HG03442 (cell line): ENCODE data around the gene PASD1.
"Not testable (repeated sequence)": the region's sequence is repeated elsewhere in the genome, so short reads cannot be mapped to it uniquely, and the experiment has no call there.

Source experiments
- ATAC-seq: cut with Tn5 transposase; IDR thresholded peaks from one replicate; pipeline ENCODE4 v1.9.1; 2021; ENCODE audit warnings: mild to moderate bottlenecking, moderate library complexity; ENCODE audit not compliant: unreplicated experiment

Gene PASD1

GRCh38 chrX:151604931-151605330 is 41.5 kb downstream of the PASD1 start:
- ATAC-seq: no peak

- no peak for ATAC-seq
Observed at GRCh38 chrX:151609222-151609621, 45.7 kb downstream of the PASD1 start.

- no peak for ATAC-seq
Observed at GRCh38 chrX:151621422-151621821, 57.9 kb downstream of the PASD1 start.

GRCh38 chrX:151624677-151625076 is 61.2 kb downstream of the PASD1 start:
- no peak for ATAC-seq

- ATAC-seq: no peak
Observed at GRCh38 chrX:151631822-151632221, 68.3 kb downstream of the PASD1 start.

- no peak for ATAC-seq
Observed at GRCh38 chrX:151633157-151633556, 69.7 kb downstream of the PASD1 start.

GRCh38 chrX:151634937-151635336 is 71.5 kb downstream of the PASD1 start:
- ATAC-seq: no peak

- no peak for ATAC-seq
Observed at GRCh38 chrX:151641564-151641963, 78.1 kb downstream of the PASD1 start.

GRCh38 chrX:151675121-151675746 is 111.8 kb downstream of the PASD1 start:
- no peak for ATAC-seq

- ATAC-seq: no peak
Observed at GRCh38 chrX:151676196-151676595, 112.7 kb downstream of the PASD1 start.

- ATAC-seq: no peak
Observed at GRCh38 chrX:151679798-151680402, 116.4 kb downstream of the PASD1 start.

- ATAC-seq: peak; percentile 89
Observed at GRCh38 chrX:151680805-151681204, 117.3 kb downstream of the PASD1 start.

GRCh38 chrX:151687635-151688034 is 124.2 kb downstream of the PASD1 start:
- ATAC-seq: no peak

- no peak for ATAC-seq
Observed at GRCh38 chrX:151688695-151689094, 125.2 kb downstream of the PASD1 start.

- ATAC-seq: no peak
Observed at GRCh38 chrX:151692825-151693224, 129.3 kb downstream of the PASD1 start.

GRCh38 chrX:151694121-151694520 is 130.6 kb downstream of the PASD1 start:
- ATAC-seq: no peak

- no peak for ATAC-seq
Observed at GRCh38 chrX:151694661-151695582, 131.4 kb downstream of the PASD1 start, which contains the start of gene PRRG3. PRRG3 (plus strand) TSS chrX:151695458; CDS start chrX:151698815, 3,357 bp downstream.

- no peak for ATAC-seq
Observed at GRCh38 chrX:151695583-151696340, 132.3 kb downstream of the PASD1 start.

- ATAC-seq: not testable (repeated sequence)
Observed at GRCh38 chrX:151697082-151697481, 133.6 kb downstream of the PASD1 start.

GRCh38 chrX:151697522-151697921 is 134.0 kb downstream of the PASD1 start:
- no peak for ATAC-seq

- ATAC-seq: no peak
Observed at GRCh38 chrX:151698485-151698884, 135.0 kb downstream of the PASD1 start.
